Esophagus muscularis mucosa (tissue), 3 donors: ENCODE results near the gene KIN.

Experiments used
- CTCF ChIP-seq, 3 experiments: fragments of 200-600 bp in 2 of 3; fragments of 450-650 bp in 1 of 3; sonication (generic) in 2 of 3; IDR thresholded peaks; one replicate each; pipeline ENCODE4 v1.5.1; 2017 to 2019; ENCODE audit warnings: antibody characterized with exemption in 3 of 3, mild to moderate bottlenecking in 2 of 3, moderate library complexity in 1 of 3
- POLR2A ChIP-seq: fragments of 450-650 bp; IDR thresholded peaks from one replicate; pipeline ENCODE4 v1.6.1; 2017; ENCODE audit warnings: antibody characterized with exemption, moderate library complexity, mild to moderate bottlenecking, low read depth

- no peak for TF ChIP-seq POLR2A
- TF ChIP-seq CTCF (IDR thresholded peaks at IDR 0.05): no peak
Observed at GRCh38 chr10:7744307-7744706, 43.5 kb downstream of the KIN start.
